ENCODE results near the gene STAC3.
A peak's percentile ranks its signal among the peaks of the same experiment; 100 is the strongest.

The STAC3 gene

DNA sequence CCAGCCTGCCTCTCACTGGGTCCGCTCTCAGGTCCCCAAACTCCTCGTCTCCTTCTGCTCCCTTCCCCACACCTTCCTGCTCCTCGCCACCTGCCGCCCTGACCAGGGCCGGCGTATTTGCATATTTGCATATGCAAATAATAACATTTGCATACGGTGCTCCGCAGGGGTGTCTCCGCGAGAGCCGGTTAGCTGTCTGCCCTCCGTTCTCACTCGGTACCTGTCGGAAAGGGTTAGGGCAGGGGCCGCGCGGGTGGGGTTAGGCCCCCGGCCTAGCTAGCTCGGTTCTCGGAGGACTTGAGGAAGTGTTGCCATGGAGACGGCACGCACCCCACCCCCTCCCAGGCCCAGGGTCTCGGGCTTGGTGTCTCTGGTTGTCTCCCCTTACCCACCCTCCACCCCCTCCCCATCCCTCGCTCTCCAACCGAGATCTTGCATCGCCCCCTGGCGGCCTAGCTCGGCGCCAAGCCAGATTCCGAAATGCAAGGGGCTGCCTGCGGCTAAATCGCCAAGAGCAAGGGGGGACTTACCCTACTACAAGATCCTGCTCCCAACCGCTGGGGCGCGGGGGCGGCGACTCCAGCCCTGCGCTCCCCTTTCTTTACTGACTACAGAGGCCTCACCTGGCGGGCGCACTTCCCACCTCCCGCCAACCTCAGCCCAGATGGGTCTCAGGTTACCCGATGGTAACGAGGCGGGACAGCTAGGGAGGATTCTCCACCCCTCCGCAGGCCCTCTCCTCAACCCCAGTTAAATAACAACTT lies 8.1 kb downstream of the STAC3 start:
- H3K4me3 ChIP-seq (ENCODE audit: control insufficient read depth, low read depth, low read length) = peak overlapping the region; percentile 22
- TF ChIP-seq, protein P1, sequence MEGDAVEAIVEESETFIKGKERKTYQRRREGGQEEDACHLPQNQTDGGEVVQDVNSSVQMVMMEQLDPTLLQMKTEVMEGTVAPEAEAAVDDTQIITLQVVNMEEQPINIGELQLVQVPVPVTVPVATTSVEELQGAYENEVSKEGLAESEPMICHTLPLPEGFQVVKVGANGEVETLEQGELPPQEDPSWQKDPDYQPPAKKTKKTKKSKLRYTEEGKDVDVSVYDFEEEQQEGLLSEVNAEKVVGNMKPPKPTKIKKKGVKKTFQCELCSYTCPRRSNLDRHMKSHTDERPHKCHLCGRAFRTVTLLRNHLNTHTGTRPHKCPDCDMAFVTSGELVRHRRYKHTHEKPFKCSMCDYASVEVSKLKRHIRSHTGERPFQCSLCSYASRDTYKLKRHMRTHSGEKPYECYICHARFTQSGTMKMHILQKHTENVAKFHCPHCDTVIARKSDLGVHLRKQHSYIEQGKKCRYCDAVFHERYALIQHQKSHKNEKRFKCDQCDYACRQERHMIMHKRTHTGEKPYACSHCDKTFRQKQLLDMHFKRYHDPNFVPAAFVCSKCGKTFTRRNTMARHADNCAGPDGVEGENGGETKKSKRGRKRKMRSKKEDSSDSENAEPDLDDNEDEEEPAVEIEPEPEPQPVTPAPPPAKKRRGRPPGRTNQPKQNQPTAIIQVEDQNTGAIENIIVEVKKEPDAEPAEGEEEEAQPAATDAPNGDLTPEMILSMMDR (IDR thresholded peaks at IDR 0.05; ENCODE audit: control insufficient read depth, insufficient read depth, low read depth, low read length, missing control alignments) = peak; percentile 73
- no peak for DNase-seq (ENCODE audit: low read depth)

DNA sequence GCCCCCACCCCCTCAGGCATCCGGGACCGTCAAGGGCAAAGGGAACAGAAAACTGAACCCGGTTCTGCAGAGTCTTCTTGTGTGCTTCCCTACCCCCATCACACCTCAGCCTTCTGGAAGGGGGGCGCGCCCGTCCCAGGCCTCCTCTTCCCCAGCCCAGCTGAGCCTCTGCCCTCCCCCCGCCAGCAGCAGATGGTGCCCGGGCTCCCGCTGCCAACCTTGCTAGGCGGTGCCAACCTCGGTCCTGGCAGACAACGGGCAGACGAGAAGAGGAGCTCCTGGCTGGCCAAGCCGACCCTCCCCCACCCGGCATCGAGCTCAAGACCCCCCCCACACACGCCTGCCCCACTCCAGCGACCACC lies 8.7 kb downstream of the STAC3 start:
- DNase-seq (ENCODE audit: low read depth) = no peak
- H3K4me3 ChIP-seq (ENCODE audit: control insufficient read depth, low read depth, low read length) = no peak overlapping the region
- TF ChIP-seq, protein P1 (IDR thresholded peaks at IDR 0.05; ENCODE audit: control insufficient read depth, insufficient read depth, low read depth, low read length, missing control alignments) = no peak

DNA sequence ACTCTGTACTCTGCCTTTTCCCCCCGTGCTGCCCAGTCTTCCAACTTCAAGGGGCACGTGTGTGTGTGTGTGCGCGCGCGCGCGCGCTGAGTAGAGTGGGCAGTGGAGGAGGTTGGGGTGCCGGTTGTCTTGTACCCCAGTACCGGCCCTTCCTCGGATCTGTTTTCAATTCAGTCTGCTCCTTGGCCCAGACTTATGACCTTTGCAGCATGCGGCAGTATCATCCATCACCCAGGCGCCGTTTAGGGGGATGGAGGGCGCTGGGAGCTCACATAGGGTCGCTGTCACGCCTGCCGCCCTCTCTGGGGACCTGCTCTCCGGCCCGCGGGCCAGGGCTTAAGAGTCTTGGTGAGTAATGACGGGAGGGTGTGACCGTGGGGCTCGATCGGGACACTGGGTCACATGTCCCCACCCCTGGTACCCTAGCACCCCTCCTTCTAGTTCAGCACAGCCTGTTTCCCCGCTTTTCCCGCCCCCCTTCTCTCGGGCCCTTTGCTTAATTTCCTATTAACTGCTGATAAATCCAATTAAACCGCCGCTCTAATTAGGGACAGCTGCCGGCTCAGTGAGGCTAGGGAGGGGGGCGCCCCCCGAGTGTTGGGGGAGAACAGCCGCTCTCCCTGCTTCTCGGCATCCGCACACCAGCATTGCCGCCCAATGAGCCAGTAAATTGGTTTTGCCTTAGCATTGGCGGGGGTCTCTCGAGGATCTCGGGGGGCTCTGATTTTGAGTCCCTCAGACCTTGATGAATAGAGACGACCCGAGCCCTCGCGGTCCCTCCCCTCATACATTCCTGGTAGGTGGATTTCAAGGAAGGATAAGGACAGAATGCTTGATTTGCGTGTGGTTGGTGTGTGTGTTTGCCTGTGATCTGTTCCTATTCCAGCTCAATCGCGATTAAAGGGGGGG lies 9.3 kb downstream of the STAC3 start:
- peak overlapping the region; percentile 94 for H3K4me3 ChIP-seq (ENCODE audit: control insufficient read depth, low read depth, low read length)
- DNase-seq (ENCODE audit: low read depth) = no peak
- TF ChIP-seq, protein P1 (IDR thresholded peaks at IDR 0.05; ENCODE audit: control insufficient read depth, insufficient read depth, low read depth, low read length, missing control alignments) = no peak

DNA sequence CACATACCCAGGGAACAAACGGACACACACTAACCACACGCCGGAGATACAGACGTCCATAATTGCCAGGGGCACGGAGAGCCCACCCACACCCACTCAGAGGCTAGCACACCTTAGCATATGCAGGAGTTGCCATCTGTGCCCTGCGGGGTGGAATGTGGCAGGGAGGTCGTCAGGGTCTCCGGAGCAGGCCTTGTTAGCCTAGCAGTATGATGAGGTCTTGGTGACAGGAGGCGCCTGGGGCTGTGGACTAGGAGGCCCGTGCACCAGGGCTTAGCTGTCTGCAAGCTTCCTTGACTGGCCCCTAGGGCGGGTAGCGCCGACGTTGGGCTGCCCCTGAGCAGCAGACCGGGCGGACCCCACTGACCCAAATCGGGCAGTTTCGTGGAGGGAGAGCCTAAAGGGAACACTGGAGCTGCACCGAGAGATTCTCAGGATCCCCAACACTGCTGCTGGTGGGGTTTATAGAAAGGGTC lies 10.0 kb downstream of the STAC3 start:
- peak overlapping the region; percentile 94 for H3K4me3 ChIP-seq (ENCODE audit: control insufficient read depth, low read depth, low read length)
- no peak for DNase-seq (ENCODE audit: low read depth)
- TF ChIP-seq, protein P1 (IDR thresholded peaks at IDR 0.05; ENCODE audit: control insufficient read depth, insufficient read depth, low read depth, low read length, missing control alignments) = no peak

DNA sequence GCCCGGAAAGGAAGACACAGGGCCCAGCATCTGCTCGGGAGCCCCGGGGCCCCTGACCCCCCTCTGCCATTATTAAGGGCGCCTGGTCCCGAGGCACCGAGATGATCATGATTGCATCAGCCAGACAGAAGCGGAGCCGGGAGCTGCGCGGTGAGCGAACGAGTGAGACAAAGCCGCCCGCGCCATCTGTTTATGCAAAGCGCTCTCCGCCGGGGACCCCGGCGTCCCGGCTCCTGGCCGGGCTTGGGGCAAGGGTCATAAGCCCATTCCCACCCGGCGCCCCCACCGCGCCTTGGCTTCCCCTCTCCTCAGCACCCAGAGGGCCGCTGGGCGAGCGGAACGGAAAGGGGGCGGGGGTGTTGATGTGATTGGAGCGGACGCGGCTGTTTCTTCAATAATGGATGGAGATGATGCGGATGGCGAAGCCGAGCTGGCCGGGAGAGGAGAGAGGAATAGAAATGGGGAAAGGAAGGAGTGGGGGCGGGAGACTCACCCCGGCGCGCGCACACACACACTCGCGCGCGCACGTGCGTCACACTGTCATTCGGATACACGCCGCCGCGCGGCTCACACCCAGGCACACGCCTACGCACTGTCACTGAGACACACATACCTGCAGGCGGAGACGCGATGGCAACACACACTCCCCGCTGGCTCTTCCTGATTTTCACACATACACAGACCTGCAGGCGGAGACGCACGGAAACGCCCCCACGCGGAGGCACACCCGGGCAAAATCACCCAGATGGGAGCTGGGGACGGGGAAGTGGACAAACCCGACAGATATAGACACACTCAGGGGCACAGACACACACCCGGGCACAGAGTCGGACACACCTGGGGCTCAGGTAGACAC lies 10.7 kb downstream of the STAC3 start:
- H3K4me3 ChIP-seq (ENCODE audit: control insufficient read depth, low read depth, low read length) = peak overlapping the region; percentile 94
- DNase-seq (ENCODE audit: low read depth) = no peak
- TF ChIP-seq, protein P1 (IDR thresholded peaks at IDR 0.05; ENCODE audit: control insufficient read depth, insufficient read depth, low read depth, low read length, missing control alignments) = no peak

DNA sequence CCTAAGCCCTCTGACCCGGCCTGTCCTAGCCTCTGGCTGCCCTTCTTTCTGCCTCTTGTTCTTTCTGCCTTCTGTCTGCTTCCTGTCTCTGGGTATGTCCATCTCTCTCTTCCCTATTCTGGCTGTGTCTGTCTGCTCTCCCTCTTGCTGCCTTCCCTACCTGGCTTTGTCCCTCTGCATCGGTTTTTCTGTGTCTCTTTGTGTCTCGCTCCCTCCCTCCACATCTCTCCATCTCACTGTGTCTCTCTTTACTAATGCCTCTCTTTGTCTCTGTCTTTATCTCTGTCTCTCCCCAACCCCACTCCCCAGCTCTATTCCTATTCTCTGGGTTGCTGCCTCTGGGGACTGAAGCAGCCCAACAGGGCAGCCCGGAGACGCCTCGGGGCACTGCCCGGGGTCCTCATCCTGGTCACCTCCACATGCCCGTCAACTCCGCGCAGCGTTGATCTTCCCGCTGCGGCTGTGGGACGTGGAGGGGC lies 11.4 kb downstream of the STAC3 start:
- TF ChIP-seq, protein P1 (IDR thresholded peaks at IDR 0.05; ENCODE audit: control insufficient read depth, insufficient read depth, low read depth, low read length, missing control alignments) = no peak
- DNase-seq (ENCODE audit: low read depth) = no peak
- peak overlapping the region; percentile 94 for H3K4me3 ChIP-seq (ENCODE audit: control insufficient read depth, low read depth, low read length)
